Fibroblast of villous mesenchyme (primary cell): ENCODE results near the gene SPTB. TPM values are rescaled to one million over a fixed set of nuclear protein-coding genes. Genes with fewer than 3 reads are reported as not detected.

Experiments used
- DNase-seq: peaks from one replicate; pipeline ENCODE4 v3.0.0-alpha.2; 2010; ENCODE audit warnings: low read depth
- H3K4me3 ChIP-seq: 2 replicates; pipeline ENCODE4 v1.5.1; 2011; ENCODE audit warnings: low read depth, mild to moderate bottlenecking, low read length
- CTCF ChIP-seq: IDR thresholded peaks from 2 replicates; pipeline ENCODE4 v1.5.1; 2012; ENCODE audit warnings: low read depth, mild to moderate bottlenecking, low read length; ENCODE audit not compliant: insufficient read depth
- total RNA-seq: library from RNA; depleted of rRNA; stranded (reverse); fragments of >200 nt; gene quantifications from 2 replicates; pipeline ENCODE4 v1.2.3, GENCODE V29; 2012

Gene SPTB
- total RNA-seq, 1 donor = under 0.01 TPM

- DNase-seq = no peak
- no peak for TF ChIP-seq CTCF
These were observed 63.4 kb downstream of the SPTB start for GRCh38 chr14:64816221-64816783.

GRCh38 chr14:64815257-64815656 is 64.5 kb downstream of the SPTB start:
- no peak overlapping the region for H3K4me3 ChIP-seq
- TF ChIP-seq CTCF = no peak
- no peak for DNase-seq

More at GRCh38 chr14:64816221-64816783, 63.4 kb downstream of the SPTB start:
- H3K4me3 ChIP-seq = no peak overlapping the region

GRCh38 chr14:64812412-64812811 is 67.3 kb downstream of the SPTB start:
- no peak for TF ChIP-seq CTCF
- no peak overlapping the region for H3K4me3 ChIP-seq
- no peak for DNase-seq

GRCh38 chr14:64811676-64812075 is 68.0 kb downstream of the SPTB start:
- no peak overlapping the region for H3K4me3 ChIP-seq
- TF ChIP-seq CTCF = no peak
- DNase-seq = no peak

- no peak for DNase-seq
- no peak for TF ChIP-seq CTCF
- no peak overlapping the region for H3K4me3 ChIP-seq
These were observed 71.3 kb downstream of the SPTB start for GRCh38 chr14:64808449-64808848.

GRCh38 chr14:64807551-64807950 is 72.2 kb downstream of the SPTB start:
- no peak for DNase-seq
- no peak for TF ChIP-seq CTCF
- no peak overlapping the region for H3K4me3 ChIP-seq

GRCh38 chr14:64806862-64807495 is 72.7 kb downstream of the SPTB start:
- no peak overlapping the region for H3K4me3 ChIP-seq
- no peak for TF ChIP-seq CTCF
- DNase-seq = no peak
